Measurements from ENCODE around the gene C16orf89. TPM values are rescaled to one million over a fixed set of nuclear protein-coding genes. Genes with fewer than 3 reads are reported as not detected.

The C16orf89 gene
- total and polyA plus RNA-seq, 7 donors, result 2.5 to 15.7 (median 6.6) TPM

DNA sequence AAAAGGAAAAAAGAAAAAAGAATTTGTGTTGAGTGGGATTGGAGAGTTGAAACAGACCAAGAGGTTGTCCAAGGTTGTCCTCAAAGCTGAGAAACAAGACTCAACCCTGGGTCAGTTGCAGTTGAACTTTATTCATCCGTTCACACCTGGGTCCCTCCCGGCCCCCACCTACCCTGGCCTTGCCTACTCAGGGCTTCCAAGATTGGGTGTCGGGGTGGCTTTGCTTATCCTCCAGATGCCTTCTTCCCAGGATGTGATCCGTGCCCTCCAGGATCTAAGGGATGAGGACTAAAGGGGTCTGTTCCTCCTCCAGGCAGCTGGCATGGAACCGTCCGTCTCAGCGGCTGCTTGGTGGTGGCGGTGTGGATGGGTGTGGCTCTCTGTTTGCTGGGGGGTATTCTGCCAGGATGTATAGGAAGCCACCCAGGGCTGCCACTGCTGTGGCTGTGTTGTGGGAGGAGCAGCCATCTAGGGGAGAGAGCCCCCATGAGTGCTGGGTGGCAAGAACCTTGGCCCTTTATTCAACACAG is 21.7 kb downstream of the C16orf89 start:
- peak; percentile 26 for DNase-seq
- no peak for TF ChIP-seq POLR2A (IDR thresholded peaks at IDR 0.05)
- TF ChIP-seq, protein P1, sequence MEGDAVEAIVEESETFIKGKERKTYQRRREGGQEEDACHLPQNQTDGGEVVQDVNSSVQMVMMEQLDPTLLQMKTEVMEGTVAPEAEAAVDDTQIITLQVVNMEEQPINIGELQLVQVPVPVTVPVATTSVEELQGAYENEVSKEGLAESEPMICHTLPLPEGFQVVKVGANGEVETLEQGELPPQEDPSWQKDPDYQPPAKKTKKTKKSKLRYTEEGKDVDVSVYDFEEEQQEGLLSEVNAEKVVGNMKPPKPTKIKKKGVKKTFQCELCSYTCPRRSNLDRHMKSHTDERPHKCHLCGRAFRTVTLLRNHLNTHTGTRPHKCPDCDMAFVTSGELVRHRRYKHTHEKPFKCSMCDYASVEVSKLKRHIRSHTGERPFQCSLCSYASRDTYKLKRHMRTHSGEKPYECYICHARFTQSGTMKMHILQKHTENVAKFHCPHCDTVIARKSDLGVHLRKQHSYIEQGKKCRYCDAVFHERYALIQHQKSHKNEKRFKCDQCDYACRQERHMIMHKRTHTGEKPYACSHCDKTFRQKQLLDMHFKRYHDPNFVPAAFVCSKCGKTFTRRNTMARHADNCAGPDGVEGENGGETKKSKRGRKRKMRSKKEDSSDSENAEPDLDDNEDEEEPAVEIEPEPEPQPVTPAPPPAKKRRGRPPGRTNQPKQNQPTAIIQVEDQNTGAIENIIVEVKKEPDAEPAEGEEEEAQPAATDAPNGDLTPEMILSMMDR (IDR thresholded peaks at IDR 0.05), result no peak
- no peak for TF ChIP-seq EP300 (IDR thresholded peaks at IDR 0.05)
- TF ChIP-seq POLR2AphosphoS5 (IDR thresholded peaks at IDR 0.05), result no peak
- 92 to 95% methylated on average over 8 of the region's 8 CpGs for WGBS, 2 donors
- Histone ChIP-seq H3K4me3 (no peak overlapping the region), H3K36me3 (no peaks in the 10 kb centered on the region), H3K4me1 (no peaks in the 10 kb centered on the region), H3K27ac (no peak overlapping the region), H3K27me3 (peaks cover 0 to 3% (median 0%) of the 10 kb centered on the region in 3 donors), H3K9me3 (no peaks in the 10 kb centered on the region)
- intact Hi-C loops (cut with DNase I), result no loop called here

DNA sequence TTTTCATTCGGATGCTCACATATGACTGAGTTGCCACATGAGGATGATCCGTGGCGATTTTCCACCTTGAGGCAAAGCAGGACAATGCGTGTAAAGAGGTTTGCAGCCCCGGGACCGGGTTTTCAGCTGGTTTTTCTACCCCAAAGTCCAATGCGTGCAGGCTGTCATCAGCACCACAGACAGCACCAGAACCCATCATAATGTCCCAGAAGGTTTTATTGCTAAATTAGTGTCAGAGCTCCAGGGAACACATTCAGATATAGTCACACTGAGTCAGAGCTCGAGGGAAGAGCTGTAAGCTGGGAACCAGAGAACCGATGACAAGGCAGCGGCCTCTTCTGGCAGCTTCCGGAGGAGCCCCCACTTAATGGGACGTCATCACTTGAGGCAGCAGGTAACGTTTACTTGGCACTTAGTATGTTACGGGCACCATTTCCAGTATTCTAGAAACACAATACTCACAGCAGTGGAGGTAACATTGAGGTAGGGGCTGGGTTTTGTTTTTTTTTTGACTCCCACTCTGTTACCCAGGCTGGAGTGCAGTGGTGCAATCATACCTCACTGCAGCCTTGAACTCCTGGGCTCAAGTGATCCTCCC is 23.1 kb downstream of the C16orf89 start:
- no peaks in the 10 kb centered on the region for H3K36me3 ChIP-seq
- no peaks in the 10 kb centered on the region for H3K9me3 ChIP-seq
- intact Hi-C loops (cut with DNase I), result no loop called here
- WGBS, 2 donors, result 82 to 85% methylated on average over 14 of the region's 14 CpGs
- H3K4me1 ChIP-seq, result no peaks in the 10 kb centered on the region
- H3K4me3 ChIP-seq, result no peak overlapping the region
- TF ChIP-seq, protein P1 (IDR thresholded peaks at IDR 0.05), result no peak
- TF ChIP-seq EP300 (IDR thresholded peaks at IDR 0.05) (no peak), POLR2A (IDR thresholded peaks at IDR 0.05) (no peak), POLR2AphosphoS5 (IDR thresholded peaks at IDR 0.05) (no peak)
- no peak overlapping the region for H3K27ac ChIP-seq
- H3K27me3 ChIP-seq, result peaks cover 0 to 3% (median 0%) of the 10 kb centered on the region in 3 donors
- DNase-seq, result no peak

DNA sequence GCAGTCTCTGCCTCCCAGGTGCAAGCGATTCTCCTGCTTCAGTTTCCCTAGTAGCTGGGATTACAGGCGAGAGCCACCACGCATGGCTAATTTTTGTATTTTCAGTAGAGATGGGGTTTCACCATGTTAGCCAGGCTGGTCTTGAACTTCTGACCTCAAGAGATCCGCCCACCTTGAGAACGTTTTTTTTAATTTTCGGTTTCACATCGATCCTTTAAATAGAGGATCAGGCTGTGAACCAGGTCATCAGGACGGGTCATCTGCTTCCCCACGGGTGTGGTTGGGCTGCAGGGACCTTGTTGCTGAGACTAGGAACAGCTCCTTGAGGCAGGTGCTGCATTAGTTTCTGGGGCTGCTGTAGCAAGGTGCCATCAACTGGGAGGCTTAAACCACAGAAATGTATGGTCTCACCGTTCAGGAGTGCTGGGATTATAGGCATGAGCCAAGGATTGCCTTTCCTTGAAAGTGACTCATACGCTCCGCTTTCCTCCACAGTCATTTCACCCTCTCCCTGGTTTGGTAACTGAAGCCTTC is 24.1 kb downstream of the C16orf89 start:
- Histone ChIP-seq H3K9me3 (no peaks in the 10 kb centered on the region), H3K4me3 (no peak overlapping the region), H3K36me3 (no peaks in the 10 kb centered on the region), H3K4me1 (no peaks in the 10 kb centered on the region), H3K27ac (no peak overlapping the region), H3K27me3 (peaks cover 0 to 3% (median 0%) of the 10 kb centered on the region in 3 donors)
- intact Hi-C loops (cut with DNase I), result no loop called here
- TF ChIP-seq EP300 (IDR thresholded peaks at IDR 0.05), result no peak
- no peak for DNase-seq
- WGBS, 2 donors, result 56 to 75% methylated on average over 12 of the region's 12 CpGs

DNA sequence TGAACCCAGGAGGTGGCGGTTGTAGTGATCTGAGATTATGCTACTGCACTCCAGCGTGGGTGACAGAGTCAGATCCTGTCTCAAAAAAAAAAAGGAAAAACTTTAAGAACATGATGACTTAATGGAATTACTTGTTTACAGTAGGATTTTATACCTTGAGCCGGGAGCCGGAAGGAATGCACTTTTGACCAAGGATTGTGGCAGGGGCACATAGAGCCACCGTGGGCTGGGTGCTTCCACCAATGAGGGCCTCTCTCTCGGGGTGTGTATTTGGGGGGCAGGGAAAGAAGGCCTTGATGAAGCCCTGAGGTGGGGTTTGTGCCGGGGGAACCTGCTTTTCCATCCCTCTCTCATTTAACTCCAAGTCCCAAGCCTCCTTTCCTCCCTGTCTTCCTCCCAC is 25.3 kb downstream of the C16orf89 start:
- H3K4me1 ChIP-seq, result no peaks in the 10 kb centered on the region
- H3K27ac ChIP-seq, result no peak overlapping the region
- peaks cover 0 to 3% (median 0%) of the 10 kb centered on the region in 3 donors for H3K27me3 ChIP-seq
- TF ChIP-seq POLR2A (IDR thresholded peaks at IDR 0.05) (no peak), EP300 (IDR thresholded peaks at IDR 0.05) (no peak), POLR2AphosphoS5 (IDR thresholded peaks at IDR 0.05) (no peak)
- TF ChIP-seq, protein P1 (IDR thresholded peaks at IDR 0.05), result no peak
- H3K36me3 ChIP-seq, result no peaks in the 10 kb centered on the region
- H3K4me3 ChIP-seq, result no peak overlapping the region
- H3K9me3 ChIP-seq, result no peaks in the 10 kb centered on the region
- DNase-seq, result no peak
- 22 to 53% methylated on average over 7 of the region's 7 CpGs for WGBS, 2 donors
- intact Hi-C loops (cut with DNase I), result no loop called here

DNA sequence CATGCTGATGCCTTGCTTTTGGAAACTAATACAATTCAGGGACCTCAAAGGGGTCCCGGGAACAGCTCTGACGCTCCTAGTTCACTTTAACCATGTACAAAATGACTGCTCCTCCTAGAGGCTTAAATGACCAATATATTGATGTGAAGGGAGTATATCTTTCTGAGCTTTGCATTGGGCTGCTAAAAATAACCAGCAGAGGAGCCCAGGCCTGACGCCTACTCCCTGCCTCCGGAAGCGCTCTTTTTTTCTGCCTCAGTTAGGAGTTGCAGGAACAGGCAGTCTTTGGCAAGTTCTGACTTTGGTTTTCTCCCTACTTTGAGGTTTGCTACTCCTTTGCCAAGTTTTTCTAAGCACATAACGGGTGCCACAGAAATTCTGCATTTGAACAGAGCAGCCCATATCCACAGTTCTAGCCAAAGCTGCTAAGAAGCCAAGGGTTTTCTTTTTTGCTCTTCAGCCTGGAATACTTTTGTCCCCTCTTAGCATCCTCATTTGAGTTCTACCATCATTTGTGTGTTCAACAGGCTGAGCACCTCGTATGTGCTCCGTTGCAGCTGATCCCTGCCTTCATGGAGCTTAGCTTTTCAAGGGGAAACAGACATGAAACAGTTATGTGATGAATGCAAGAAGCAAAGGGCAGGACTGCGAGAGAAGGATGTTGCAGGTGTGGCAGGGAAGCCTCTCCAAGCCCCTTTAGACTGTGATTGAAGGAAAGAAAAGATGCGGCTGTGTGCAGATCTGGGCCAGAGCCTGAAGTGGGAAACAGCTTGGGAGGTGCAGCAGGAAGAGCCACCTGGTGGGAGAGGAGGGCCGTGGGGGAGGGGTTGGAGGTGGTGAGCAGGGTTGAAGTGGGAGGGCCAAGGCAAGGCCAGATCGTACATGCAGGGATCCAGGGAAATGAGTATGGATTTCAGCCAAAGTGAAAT is 29.3 kb downstream of the C16orf89 start:
- no peak overlapping the region for H3K4me3 ChIP-seq
- WGBS, 2 donors, result 64 to 71% methylated on average over 12 of the region's 12 CpGs
- H3K4me1 ChIP-seq, result peaks cover 0 to 21% (median 16%) of the 10 kb centered on the region in 4 donors
- TF ChIP-seq, protein P1 (IDR thresholded peaks at IDR 0.05), result no peak
- no peak for TF ChIP-seq POLR2A (IDR thresholded peaks at IDR 0.05)
- TF ChIP-seq EP300 (IDR thresholded peaks at IDR 0.05), result no peak
- no peak for TF ChIP-seq POLR2AphosphoS5 (IDR thresholded peaks at IDR 0.05)
- no peak for DNase-seq
- H3K9me3 ChIP-seq, result no peaks in the 10 kb centered on the region
- no peaks in the 10 kb centered on the region for H3K27me3 ChIP-seq
- intact Hi-C loops (cut with DNase I), result no loop called here
- no peaks in the 10 kb centered on the region for H3K36me3 ChIP-seq
- no peak overlapping the region for H3K27ac ChIP-seq
